ENCODE measurements around the gene TAS2R41.
"Not testable (repeated sequence)": the region's sequence is repeated elsewhere in the genome, so short reads cannot be mapped to it uniquely, and the experiment has no call there.

Gene TAS2R41

GRCh38 chr7:143514995-143515735, 37.5 kb downstream of the TAS2R41 start:
- no peaks in the 10 kb centered on the region for H3K9me3 ChIP-seq (ENCODE audit: control insufficient read depth, insufficient read depth, low read length)
- peaks cover 4% of the 10 kb centered on the region; the same call in 1 of the 2 replicates for H3K36me3 ChIP-seq (ENCODE audit: control insufficient read depth, insufficient read depth, low read length)
- H3K4me3 ChIP-seq (ENCODE audit: low read length), result no peak overlapping the region
- DNase-seq (ENCODE audit: low read depth, low spot score), result no peak
- WGBS (ENCODE audit: insufficient coverage, insufficient read length), result no CpG with 5 or more reads among the region's 3 CpGs
- no peaks in the 10 kb centered on the region for H3K27me3 ChIP-seq (ENCODE audit: control insufficient read depth, insufficient read depth, low read length)
- no peak overlapping the region for H3K27ac ChIP-seq (ENCODE audit: low read length)
- H3K4me1 ChIP-seq (ENCODE audit: control insufficient read depth, insufficient read depth, low read length), result peaks cover 8% of the 10 kb centered on the region

DNA sequence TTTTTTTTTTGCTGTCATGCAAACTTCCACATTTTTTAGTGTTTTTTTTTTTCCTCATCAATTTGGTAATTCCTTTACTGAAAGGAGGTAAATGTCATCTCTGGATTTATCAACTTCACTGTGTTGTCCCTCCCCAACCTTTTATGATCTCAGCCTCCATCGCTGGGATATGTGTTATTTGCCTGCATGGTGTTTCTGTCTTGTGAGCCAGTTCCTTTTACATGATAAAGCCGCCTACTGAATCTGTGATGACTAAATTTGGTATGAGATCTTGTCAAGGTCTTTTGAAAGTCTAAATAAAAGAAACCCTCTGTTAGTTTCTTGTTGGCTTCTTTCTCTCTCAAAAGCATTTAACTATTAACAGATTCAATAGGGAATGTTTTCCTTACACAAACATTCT, 39.3 kb downstream of the TAS2R41 start:
- no CpG with 5 or more reads among the region's 2 CpGs for WGBS (ENCODE audit: insufficient coverage, insufficient read length)
- H3K9me3 ChIP-seq (ENCODE audit: control insufficient read depth, insufficient read depth, low read length), result no peaks in the 10 kb centered on the region
- no peak for DNase-seq (ENCODE audit: low read depth, low spot score)
- H3K4me3 ChIP-seq (ENCODE audit: low read length), result no peak overlapping the region
- no peak overlapping the region for H3K27ac ChIP-seq (ENCODE audit: low read length)
- H3K36me3 ChIP-seq (ENCODE audit: control insufficient read depth, insufficient read depth, low read length), result no peaks in the 10 kb centered on the region
- peaks cover 1% of the 10 kb centered on the region; the same call in 1 of the 2 replicates for H3K4me1 ChIP-seq (ENCODE audit: control insufficient read depth, insufficient read depth, low read length)
- no peaks in the 10 kb centered on the region for H3K27me3 ChIP-seq (ENCODE audit: control insufficient read depth, insufficient read depth, low read length)

GRCh38 chr7:143518521-143518920, 40.8 kb downstream of the TAS2R41 start:
- no peaks in the 10 kb centered on the region for H3K27me3 ChIP-seq (ENCODE audit: control insufficient read depth, insufficient read depth, low read length)
- WGBS (ENCODE audit: insufficient coverage, insufficient read length), result no CpG with 5 or more reads among the region's 4 CpGs
- H3K36me3 ChIP-seq (ENCODE audit: control insufficient read depth, insufficient read depth, low read length), result no peaks in the 10 kb centered on the region
- H3K4me1 ChIP-seq (ENCODE audit: control insufficient read depth, insufficient read depth, low read length), result peaks cover 1% of the 10 kb centered on the region; the same call in 1 of the 2 replicates
- H3K9me3 ChIP-seq (ENCODE audit: control insufficient read depth, insufficient read depth, low read length), result no peaks in the 10 kb centered on the region
- DNase-seq (ENCODE audit: low read depth, low spot score), result no peak
- H3K27ac ChIP-seq (ENCODE audit: low read length), result no peak overlapping the region
- no peak overlapping the region for H3K4me3 ChIP-seq (ENCODE audit: low read length)

DNA sequence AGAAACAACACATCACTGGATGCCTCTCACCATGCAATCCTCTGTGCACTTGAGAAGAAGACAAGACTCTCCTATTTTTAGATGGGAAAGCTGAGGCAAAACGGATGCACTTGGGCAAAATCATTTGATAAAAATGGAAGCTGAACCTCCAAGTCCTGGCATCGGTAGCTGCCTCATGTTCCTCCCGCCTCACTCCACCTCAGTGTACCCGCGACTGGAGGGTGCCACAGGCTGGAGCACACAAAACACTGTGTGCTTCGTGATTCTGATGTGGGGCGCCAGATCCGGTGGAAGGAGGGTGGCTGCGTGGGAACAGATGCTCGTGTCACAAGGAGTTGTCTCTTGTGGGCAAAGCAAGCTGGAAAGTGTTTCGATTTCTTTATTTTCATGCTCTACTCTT, 41.3 kb downstream of the TAS2R41 start:
- no CpG with 5 or more reads among the region's 11 CpGs for WGBS (ENCODE audit: insufficient coverage, insufficient read length)

DNA sequence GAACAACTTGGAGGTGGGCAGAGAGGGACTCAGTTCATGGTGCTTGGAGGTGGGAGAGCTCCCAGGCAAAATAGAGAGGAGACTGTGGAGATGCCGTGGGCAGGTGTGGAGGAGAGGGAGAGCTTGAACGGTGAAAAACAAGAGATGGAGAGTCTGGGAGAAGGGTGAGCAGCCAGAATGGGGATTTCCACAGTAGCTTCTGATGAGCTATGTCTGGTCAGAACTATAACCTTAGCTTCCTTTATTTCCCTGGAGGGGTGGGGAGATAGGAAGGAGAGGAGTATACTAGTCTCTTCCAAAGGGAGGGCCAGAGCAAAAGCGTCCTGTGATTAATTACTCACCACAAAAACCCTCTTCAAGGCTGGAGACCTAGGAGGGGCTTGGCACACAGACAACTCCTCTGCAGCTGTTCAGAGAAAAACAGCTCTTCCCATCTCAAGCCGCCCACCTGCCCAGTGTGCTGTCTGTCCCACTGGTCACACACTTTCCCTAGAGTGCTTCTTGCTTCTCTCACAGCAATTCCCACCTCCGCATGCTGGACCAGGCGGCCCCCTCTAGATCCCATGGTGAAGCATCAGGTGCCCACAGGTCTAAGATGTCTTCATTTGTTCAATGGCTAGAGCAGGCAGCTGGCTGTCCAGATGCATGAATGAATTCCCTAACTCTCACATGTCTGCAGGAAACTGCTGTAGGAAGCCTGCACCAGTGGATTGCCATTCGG, 41.9 kb downstream of the TAS2R41 start:
- H3K27me3 ChIP-seq (ENCODE audit: control insufficient read depth, insufficient read depth, low read length), result no peaks in the 10 kb centered on the region
- H3K9me3 ChIP-seq (ENCODE audit: control insufficient read depth, insufficient read depth, low read length), result no peaks in the 10 kb centered on the region
- no peaks in the 10 kb centered on the region for H3K36me3 ChIP-seq (ENCODE audit: control insufficient read depth, insufficient read depth, low read length)
- DNase-seq (ENCODE audit: low read depth, low spot score), result no peak
- no CpG with 5 or more reads among the region's 7 CpGs for WGBS (ENCODE audit: insufficient coverage, insufficient read length)
- no peak overlapping the region for H3K27ac ChIP-seq (ENCODE audit: low read length)
- H3K4me3 ChIP-seq (ENCODE audit: low read length), result no peak overlapping the region
- peaks cover 1% of the 10 kb centered on the region; the same call in 1 of the 2 replicates for H3K4me1 ChIP-seq (ENCODE audit: control insufficient read depth, insufficient read depth, low read length)

More for the DNA sequence above, 41.3 kb downstream of the TAS2R41 start:
- no peak for DNase-seq (ENCODE audit: low read depth, low spot score)
- no peaks in the 10 kb centered on the region for H3K9me3 ChIP-seq (ENCODE audit: control insufficient read depth, insufficient read depth, low read length)
- no peaks in the 10 kb centered on the region for H3K36me3 ChIP-seq (ENCODE audit: control insufficient read depth, insufficient read depth, low read length)
- H3K27ac ChIP-seq (ENCODE audit: low read length), result no peak overlapping the region
- peaks cover 1% of the 10 kb centered on the region; the same call in 1 of the 2 replicates for H3K4me1 ChIP-seq (ENCODE audit: control insufficient read depth, insufficient read depth, low read length)
- H3K27me3 ChIP-seq (ENCODE audit: control insufficient read depth, insufficient read depth, low read length), result no peaks in the 10 kb centered on the region
- H3K4me3 ChIP-seq (ENCODE audit: low read length), result no peak overlapping the region

DNA sequence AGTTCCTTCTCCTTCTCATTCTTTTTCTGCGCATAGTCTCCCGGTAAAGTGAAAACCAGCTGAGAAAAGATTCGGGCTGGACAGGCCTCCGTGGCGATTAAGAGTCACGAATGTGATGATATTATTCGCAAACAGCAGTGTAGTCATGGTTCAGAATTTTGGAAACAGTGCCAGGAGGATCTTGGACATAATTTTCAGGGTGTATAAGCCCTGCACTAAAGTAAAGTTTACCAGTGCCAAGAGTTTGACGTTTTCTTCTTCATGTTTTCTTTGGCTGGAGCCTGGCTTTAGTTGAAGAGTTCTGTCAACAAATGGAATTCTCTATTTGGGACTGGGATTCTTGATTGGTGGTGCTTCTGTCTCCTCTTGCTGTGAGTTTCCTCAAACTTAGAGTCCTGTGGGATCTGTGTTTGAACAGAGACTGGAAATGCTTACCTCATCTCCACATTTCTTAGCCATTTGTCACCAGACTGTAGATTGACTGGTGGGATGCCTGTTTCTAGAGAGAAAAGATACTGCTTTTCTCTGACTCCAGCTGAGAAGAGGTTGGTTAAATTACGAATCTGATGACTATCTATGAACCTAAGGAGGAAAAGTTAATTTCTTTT, 44.7 kb downstream of the TAS2R41 start:
- no CpG with 5 or more reads among the region's 9 CpGs for WGBS (ENCODE audit: insufficient coverage, insufficient read length)
- H3K36me3 ChIP-seq (ENCODE audit: control insufficient read depth, insufficient read depth, low read length); H3K4me3 ChIP-seq (ENCODE audit: low read length); H3K27me3 ChIP-seq (ENCODE audit: control insufficient read depth, insufficient read depth, low read length); DNase-seq (ENCODE audit: low read depth, low spot score); H3K9me3 ChIP-seq (ENCODE audit: control insufficient read depth, insufficient read depth, low read length); H3K27ac ChIP-seq (ENCODE audit: low read length); H3K4me1 ChIP-seq (ENCODE audit: control insufficient read depth, insufficient read depth, low read length): not testable (repeated sequence)

Data from iPS DF 6.9 (cell line).